HG03565 (cell line): ENCODE data around the gene LIG4.

ENCODE experiments used
- ATAC-seq: cut with Tn5 transposase; IDR thresholded peaks from one replicate; pipeline ENCODE4 v1.9.1; 2021; ENCODE audit warnings: mild to moderate bottlenecking, moderate library complexity; ENCODE audit not compliant: unreplicated experiment

LIG4 gene

GRCh38 chr13:108195146-108195545 is 20.2 kb downstream of the LIG4 start:
- no peak for ATAC-seq

- ATAC-seq: no peak
These were observed 20.9 kb downstream of the LIG4 start for GRCh38 chr13:108194435-108194936.

- no peak for ATAC-seq
These were observed 21.5 kb downstream of the LIG4 start for GRCh38 chr13:108193806-108194205.

GRCh38 chr13:108190897-108191296 is 24.4 kb downstream of the LIG4 start:
- ATAC-seq: no peak

- ATAC-seq: no peak
These were observed 27.1 kb downstream of the LIG4 start for GRCh38 chr13:108188260-108188659.

GRCh38 chr13:108185223-108185622 is 30.1 kb downstream of the LIG4 start:
- no peak for ATAC-seq

GRCh38 chr13:108182652-108183051 is 32.7 kb downstream of the LIG4 start:
- no peak for ATAC-seq

GRCh38 chr13:108178078-108178477 is 37.3 kb downstream of the LIG4 start:
- no peak for ATAC-seq

- no peak for ATAC-seq
These were observed 38.6 kb downstream of the LIG4 start for GRCh38 chr13:108176685-108177274.

GRCh38 chr13:108168929-108169328 is 46.4 kb downstream of the LIG4 start:
- ATAC-seq: no peak

- ATAC-seq: no peak
These were observed 49.3 kb downstream of the LIG4 start for GRCh38 chr13:108166078-108166477.

- no peak for ATAC-seq
These were observed 56.6 kb downstream of the LIG4 start for GRCh38 chr13:108158746-108159145.
